HepG2 (cell line): ENCODE data around the gene CFAP99. TPM values are rescaled to one million over a fixed set of nuclear protein-coding genes. Genes with fewer than 3 reads are reported as not detected.
A peak's percentile ranks its signal among the peaks of the same experiment; 100 is the strongest.

Source experiments
- CREM ChIP-seq, 2 experiments: sonication (generic) in 1 of 2; formaldehyde crosslinking in 1 of 2; IDR thresholded peaks; 2 replicates each; pipeline versions ENCODE4 v1.4.0 to v1.6.1; 2016 to 2020; ENCODE audit warnings: antibody characterized with exemption in 1 of 2, mild to moderate bottlenecking in 1 of 2, missing genetic modification reagents in 1 of 2
- GATAD2A ChIP-seq: IDR thresholded peaks from 2 replicates; pipeline ENCODE4 v1.6.1; 2016
- GFI1 ChIP-seq: sonication (generic); formaldehyde crosslinking; IDR thresholded peaks from 2 replicates; pipeline ENCODE4 v1.5.0; 2020; ENCODE audit warnings: missing genetic modification reagents, mild to moderate bottlenecking, borderline replicate concordance
- MED1 ChIP-seq: sonication (generic); formaldehyde crosslinking; IDR thresholded peaks from 2 replicates; pipeline ENCODE4 v1.4.0; 2020; ENCODE audit warnings: missing genetic modification reagents
- SOX13 ChIP-seq, 3 experiments: fragments of 450-650 bp in 1 of 3; sonication (generic) in 1 of 3; formaldehyde crosslinking in 1 of 3; IDR thresholded peaks in 2 of 3; conservative IDR thresholded peaks in 1 of 3; 2 replicates each; pipeline versions ENCODE4 v1.5.0 to v1.6.1; 2016 to 2020; ENCODE audit warnings: antibody characterized with exemption in 1 of 3, mild to moderate bottlenecking in 1 of 3, missing compliant biosample characterization in 1 of 3, missing genetic modification reagents in 1 of 3, moderate library complexity in 1 of 3
- ZBTB1 ChIP-seq: sonication (generic); formaldehyde crosslinking; IDR thresholded peaks from 2 replicates; pipeline ENCODE4 v1.4.0; 2020; ENCODE audit warnings: missing genetic modification reagents, borderline replicate concordance
- ZFP1 ChIP-seq: IDR thresholded peaks from 2 replicates; pipeline ENCODE4 v1.6.1; 2016
- ZNF160 ChIP-seq: sonication (generic); formaldehyde crosslinking; IDR thresholded peaks from 2 replicates; pipeline ENCODE4 v1.8.0; 2022; ENCODE audit warnings: mild to moderate bottlenecking, inconsistent platforms, missing genetic modification reagents
- ZNF496 ChIP-seq: sonication (generic); formaldehyde crosslinking; IDR thresholded peaks from 2 replicates; pipeline ENCODE4 v1.8.1; 2023; ENCODE audit warnings: mild to moderate bottlenecking, moderate library complexity, missing genetic modification reagents; ENCODE audit not compliant: insufficient replicate concordance
- ZNF766 ChIP-seq: sonication (generic); formaldehyde crosslinking; IDR thresholded peaks from 2 replicates; pipeline ENCODE4 v1.5.0; 2020; ENCODE audit warnings: missing genetic modification reagents, borderline replicate concordance
- ZNF773 ChIP-seq: sonication (generic); formaldehyde crosslinking; IDR thresholded peaks from 2 replicates; pipeline ENCODE4 v1.4.0; 2020; ENCODE audit warnings: missing genetic modification reagents, borderline replicate concordance
- ZNF777 ChIP-seq: sonication (generic); formaldehyde crosslinking; IDR thresholded peaks from 2 replicates; pipeline ENCODE4 v1.4.0; 2020; ENCODE audit warnings: missing genetic modification reagents
- ZNF839 ChIP-seq: sonication (generic); formaldehyde crosslinking; IDR thresholded peaks from 2 replicates; pipeline ENCODE4 v1.4.0; 2020; ENCODE audit warnings: missing genetic modification reagents, mild to moderate bottlenecking, borderline replicate concordance
- ZNF879 ChIP-seq: sonication (generic); formaldehyde crosslinking; IDR thresholded peaks from 2 replicates; pipeline ENCODE4 v1.8.1; 2023; ENCODE audit warnings: missing genetic modification reagents
- polyA plus RNA-seq, 8 experiments: library from polyadenylated mRNA; depleted of rRNA in 3 of 8; stranded (reverse) in 7 of 8; unstranded in 1 of 8; fragments of >200 nt; fragmentation: Illumina TruSeq in 4 of 8; extraction: Trizol in 4 of 8; gene quantifications; 2 replicates each; pipeline versions ENCODE4 v1.2.1 to v1.2.3, GENCODE V29; 2011 to 2016; ENCODE audit warnings: low read depth in 4 of 8, missing spikeins in 1 of 8, mixed read lengths in 1 of 8; ENCODE audit not compliant: insufficient read depth in 1 of 8
- total RNA-seq, 5 experiments: library from RNA; depleted of rRNA; stranded (reverse); fragments of >200 nt; fragmentation: Illumina TruSeq; extraction: Trizol; gene quantifications; 2 replicates each; pipeline ENCODE4 v1.2.3, GENCODE V29; 2016; ENCODE audit warnings: low read depth in 1 of 5
- TF ChIP-seq, protein P1 (sequence below): IDR thresholded peaks from 2 replicates; pipeline ENCODE4 v1.6.1; 2012; ENCODE audit warnings: inconsistent platforms
- TF ChIP-seq, protein P2 (sequence below): sonication (generic); formaldehyde crosslinking; IDR thresholded peaks from 2 replicates; pipeline ENCODE4 v1.8.1; 2023; ENCODE audit warnings: mild to moderate bottlenecking, inconsistent platforms, moderate library complexity, missing genetic modification reagents, borderline replicate concordance
- TF ChIP-seq, protein P3 (sequence below): sonication (generic); formaldehyde crosslinking; IDR thresholded peaks from 2 replicates; pipeline ENCODE4 v1.4.0; 2020; ENCODE audit warnings: missing genetic modification reagents
- TF ChIP-seq, protein P4 (sequence below): conservative IDR thresholded peaks from 2 replicates; pipeline ENCODE4 v1.6.1; 2018; ENCODE audit warnings: missing genetic modification reagents
- TF ChIP-seq, protein P5 (sequence below): sonication (generic); formaldehyde crosslinking; IDR thresholded peaks from 2 replicates; pipeline ENCODE4 v1.4.0; 2020; ENCODE audit warnings: mild to moderate bottlenecking, missing genetic modification reagents
- TF ChIP-seq, protein P6 (sequence below): sonication (generic); formaldehyde crosslinking; IDR thresholded peaks from 2 replicates; pipeline ENCODE4 v1.5.1; 2020; ENCODE audit warnings: missing genetic modification reagents, mild to moderate bottlenecking, borderline replicate concordance

CFAP99 gene
- total and polyA plus RNA-seq, 2 of the 13 experiments (the other 11 are each of a cell fraction or from before 2014, with no cell fraction given) = not detected

DNA sequence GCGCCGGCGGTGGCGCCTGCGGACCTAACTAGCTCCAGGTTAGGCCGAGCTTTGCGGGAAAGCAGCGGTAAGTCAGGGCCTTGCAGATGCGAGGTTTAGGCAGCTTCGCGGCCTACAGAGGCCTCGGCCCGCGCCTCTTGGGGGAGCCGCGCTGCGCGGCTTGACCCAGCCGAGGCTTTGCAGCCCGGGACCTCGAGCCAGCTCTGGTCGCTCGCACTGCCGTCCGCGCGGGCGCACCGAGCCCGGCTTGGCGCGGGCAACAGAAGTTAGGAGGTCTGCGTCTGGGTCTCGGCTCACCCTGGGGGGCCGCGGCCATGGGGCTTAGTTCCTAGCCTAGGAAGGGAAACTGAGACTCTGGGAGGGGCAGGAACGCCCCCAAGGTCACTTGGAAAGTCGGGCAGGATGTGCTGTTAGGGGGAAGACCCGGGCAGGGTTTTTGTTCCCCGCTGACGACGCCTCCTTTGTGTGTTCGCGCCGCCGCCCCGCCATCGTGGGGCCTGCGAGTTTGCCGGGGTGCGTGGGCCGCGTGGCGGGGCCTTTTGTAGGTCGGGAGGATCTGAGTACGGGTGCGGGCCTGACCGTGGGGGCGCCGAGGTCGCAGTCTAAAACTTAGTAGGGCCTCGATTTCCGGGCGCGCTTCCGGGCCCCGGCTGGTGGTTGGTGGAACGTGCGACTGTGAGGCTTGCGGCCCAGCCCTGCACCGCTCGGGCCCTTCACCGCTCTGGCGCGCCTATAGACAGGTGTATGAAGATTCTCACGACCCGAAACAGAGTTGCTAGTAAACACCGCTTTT is 50.6 kb downstream of the CFAP99 start (continued):
- TF ChIP-seq ZNF160 (CRISPR knock-in tag) (no peak), CREM (IDR thresholded peaks at IDR 0.05) (no peak), CREM (CRISPR knock-in tag; IDR thresholded peaks at IDR 0.05) (no peak), GFI1 (CRISPR knock-in tag) (no peak), ZBTB1 (no peak), MED1 (CRISPR knock-in tag) (no peak), ZNF496 (CRISPR knock-in tag) (no peak), ZNF839 (CRISPR knock-in tag) (no peak), ZFP1 (CRISPR knock-in tag) (peak; percentile 32; the same call in 1 of the 2 replicates), ZNF773 (peak; percentile 10; the same call in 1 of the 2 replicates), ZNF879 (CRISPR knock-in tag) (peak; percentile 74; the same call in 1 of the 2 replicates), ZNF777 (no peak), ZNF766 (no peak), GATAD2A (CRISPR knock-in tag) (no peak), SOX13 (IDR thresholded peaks at IDR 0.05) (no peak), SOX13 (CRISPR knock-in tag; conservative IDR thresholded peaks at IDR 0.05 in 1 of 2, IDR thresholded peaks at IDR 0.05 in 1 of 2) (no peak)
- TF ChIP-seq, protein P1, sequence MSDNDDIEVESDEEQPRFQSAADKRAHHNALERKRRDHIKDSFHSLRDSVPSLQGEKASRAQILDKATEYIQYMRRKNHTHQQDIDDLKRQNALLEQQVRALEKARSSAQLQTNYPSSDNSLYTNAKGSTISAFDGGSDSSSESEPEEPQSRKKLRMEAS = peak; percentile 60
- TF ChIP-seq, protein P2, sequence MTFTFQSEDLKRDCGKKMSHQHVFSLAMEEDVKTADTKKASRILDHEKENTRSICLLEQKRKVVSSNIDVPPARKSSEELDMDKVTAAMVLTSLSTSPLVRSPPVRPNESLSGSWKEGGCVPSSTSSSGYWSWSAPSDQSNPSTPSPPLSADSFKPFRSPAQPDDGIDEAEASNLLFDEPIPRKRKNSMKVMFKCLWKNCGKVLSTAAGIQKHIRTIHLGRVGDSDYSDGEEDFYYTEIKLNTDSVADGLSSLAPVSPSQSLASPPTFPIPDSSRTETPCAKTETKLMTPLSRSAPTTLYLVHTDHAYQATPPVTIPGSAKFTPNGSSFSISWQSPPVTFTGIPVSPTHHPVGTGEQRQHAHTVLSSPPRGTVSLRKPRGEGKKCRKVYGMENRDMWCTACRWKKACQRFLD (CRISPR knock-in tag) = no peak
- TF ChIP-seq, protein P3, sequence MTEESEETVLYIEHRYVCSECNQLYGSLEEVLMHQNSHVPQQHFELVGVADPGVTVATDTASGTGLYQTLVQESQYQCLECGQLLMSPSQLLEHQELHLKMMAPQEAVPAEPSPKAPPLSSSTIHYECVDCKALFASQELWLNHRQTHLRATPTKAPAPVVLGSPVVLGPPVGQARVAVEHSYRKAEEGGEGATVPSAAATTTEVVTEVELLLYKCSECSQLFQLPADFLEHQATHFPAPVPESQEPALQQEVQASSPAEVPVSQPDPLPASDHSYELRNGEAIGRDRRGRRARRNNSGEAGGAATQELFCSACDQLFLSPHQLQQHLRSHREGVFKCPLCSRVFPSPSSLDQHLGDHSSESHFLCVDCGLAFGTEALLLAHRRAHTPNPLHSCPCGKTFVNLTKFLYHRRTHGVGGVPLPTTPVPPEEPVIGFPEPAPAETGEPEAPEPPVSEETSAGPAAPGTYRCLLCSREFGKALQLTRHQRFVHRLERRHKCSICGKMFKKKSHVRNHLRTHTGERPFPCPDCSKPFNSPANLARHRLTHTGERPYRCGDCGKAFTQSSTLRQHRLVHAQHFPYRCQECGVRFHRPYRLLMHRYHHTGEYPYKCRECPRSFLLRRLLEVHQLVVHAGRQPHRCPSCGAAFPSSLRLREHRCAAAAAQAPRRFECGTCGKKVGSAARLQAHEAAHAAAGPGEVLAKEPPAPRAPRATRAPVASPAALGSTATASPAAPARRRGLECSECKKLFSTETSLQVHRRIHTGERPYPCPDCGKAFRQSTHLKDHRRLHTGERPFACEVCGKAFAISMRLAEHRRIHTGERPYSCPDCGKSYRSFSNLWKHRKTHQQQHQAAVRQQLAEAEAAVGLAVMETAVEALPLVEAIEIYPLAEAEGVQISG (CRISPR knock-in tag) = no peak
- TF ChIP-seq, protein P4, sequence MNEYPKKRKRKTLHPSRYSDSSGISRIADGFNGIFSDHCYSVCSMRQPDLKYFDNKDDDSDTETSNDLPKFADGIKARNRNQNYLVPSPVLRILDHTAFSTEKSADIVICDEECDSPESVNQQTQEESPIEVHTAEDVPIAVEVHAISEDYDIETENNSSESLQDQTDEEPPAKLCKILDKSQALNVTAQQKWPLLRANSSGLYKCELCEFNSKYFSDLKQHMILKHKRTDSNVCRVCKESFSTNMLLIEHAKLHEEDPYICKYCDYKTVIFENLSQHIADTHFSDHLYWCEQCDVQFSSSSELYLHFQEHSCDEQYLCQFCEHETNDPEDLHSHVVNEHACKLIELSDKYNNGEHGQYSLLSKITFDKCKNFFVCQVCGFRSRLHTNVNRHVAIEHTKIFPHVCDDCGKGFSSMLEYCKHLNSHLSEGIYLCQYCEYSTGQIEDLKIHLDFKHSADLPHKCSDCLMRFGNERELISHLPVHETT (CRISPR knock-in tag) = no peak
- TF ChIP-seq, protein P5, sequence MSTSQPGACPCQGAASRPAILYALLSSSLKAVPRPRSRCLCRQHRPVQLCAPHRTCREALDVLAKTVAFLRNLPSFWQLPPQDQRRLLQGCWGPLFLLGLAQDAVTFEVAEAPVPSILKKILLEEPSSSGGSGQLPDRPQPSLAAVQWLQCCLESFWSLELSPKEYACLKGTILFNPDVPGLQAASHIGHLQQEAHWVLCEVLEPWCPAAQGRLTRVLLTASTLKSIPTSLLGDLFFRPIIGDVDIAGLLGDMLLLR (CRISPR knock-in tag) = no peak
- TF ChIP-seq, protein P6, sequence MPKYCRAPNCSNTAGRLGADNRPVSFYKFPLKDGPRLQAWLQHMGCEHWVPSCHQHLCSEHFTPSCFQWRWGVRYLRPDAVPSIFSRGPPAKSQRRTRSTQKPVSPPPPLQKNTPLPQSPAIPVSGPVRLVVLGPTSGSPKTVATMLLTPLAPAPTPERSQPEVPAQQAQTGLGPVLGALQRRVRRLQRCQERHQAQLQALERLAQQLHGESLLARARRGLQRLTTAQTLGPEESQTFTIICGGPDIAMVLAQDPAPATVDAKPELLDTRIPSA (CRISPR knock-in tag) = no peak
